ENCODE results near the gene ASF1B.

The ASF1B gene

GRCh38 chr19:14081797-14082674 is 54.4 kb downstream of the ASF1B start:
- no peak for TF ChIP-seq CTCF (IDR thresholded peaks at IDR 0.05; ENCODE audit: extremely low read depth, insufficient read depth, missing control alignments)
- in situ Hi-C loops (cut with MboI; ENCODE audit: low pct_unique_long_range_greater_than_20kb, low sequenced_read_pairs, unreplicated experiment), result no loop called here
- DNase-seq (ENCODE audit: low spot score), result peak; percentile 76

DNA sequence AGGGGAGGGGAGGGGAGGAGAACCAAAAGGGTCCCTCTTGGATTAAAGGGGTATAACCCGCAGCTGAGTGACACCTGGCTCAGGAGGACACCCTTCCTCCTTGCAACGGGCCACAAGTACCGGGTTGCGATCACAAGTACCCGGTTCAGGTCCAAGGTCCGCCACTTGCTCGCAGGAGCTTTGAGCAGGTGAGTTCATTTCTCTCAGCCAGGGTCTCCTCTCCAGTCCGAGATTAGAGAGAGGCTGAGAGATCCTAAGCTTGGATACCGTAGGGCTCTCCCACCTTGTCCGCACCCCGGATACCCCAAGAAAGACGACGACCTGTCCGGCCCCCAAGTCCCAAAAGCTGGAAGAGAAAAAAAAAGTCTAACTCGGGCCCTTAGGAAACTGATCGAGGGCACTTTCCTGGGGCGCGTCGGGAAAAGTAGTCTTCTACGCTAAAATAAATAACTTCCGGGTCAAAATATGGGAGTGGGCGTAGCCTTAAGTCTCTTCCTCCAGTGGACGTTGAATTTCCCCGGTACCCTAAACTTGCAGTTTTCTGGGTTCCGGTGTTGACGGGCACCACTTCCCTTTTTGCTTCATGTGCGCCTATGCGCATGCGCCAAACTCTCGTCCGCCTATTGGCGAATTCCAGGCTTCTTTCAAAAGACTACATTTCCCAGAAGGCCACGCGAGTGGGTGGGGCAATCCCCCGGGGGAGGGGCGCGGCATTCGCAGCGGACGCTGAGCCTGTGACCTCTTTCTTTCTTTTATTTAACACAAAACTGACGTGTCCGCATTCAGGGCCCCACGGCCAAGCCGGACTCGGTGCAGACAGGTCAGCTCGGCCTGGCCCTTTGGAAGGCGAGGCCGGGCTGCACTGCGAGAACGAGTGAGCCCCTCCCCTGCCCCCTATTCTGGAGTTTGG is 55.2 kb downstream of the ASF1B start:
- no peak for TF ChIP-seq CTCF (IDR thresholded peaks at IDR 0.05; ENCODE audit: extremely low read depth, insufficient read depth, missing control alignments)
- DNase-seq (ENCODE audit: low spot score), result peak; percentile 99
- in situ Hi-C loops (cut with MboI; ENCODE audit: low pct_unique_long_range_greater_than_20kb, low sequenced_read_pairs, unreplicated experiment), result no loop called here

GRCh38 chr19:14078411-14078810 is 58.0 kb downstream of the ASF1B start:
- TF ChIP-seq CTCF (IDR thresholded peaks at IDR 0.05; ENCODE audit: extremely low read depth, insufficient read depth, missing control alignments), result no peak
- in situ Hi-C loops (cut with MboI; ENCODE audit: low pct_unique_long_range_greater_than_20kb, low sequenced_read_pairs, unreplicated experiment), result loop anchor here (10.0 kb wide), 1 partner anchor 204 kb away; the partner anchor contains the start of gene NANOS3
- DNase-seq (ENCODE audit: low spot score), result no peak

- in situ Hi-C loops (cut with MboI; ENCODE audit: low pct_unique_long_range_greater_than_20kb, low sequenced_read_pairs, unreplicated experiment), result loop anchor here (10.0 to 25.0 kb wide), 2 partner anchors 199 to 487 kb away; partner anchors contain the start of gene NANOS3
- TF ChIP-seq CTCF (IDR thresholded peaks at IDR 0.05; ENCODE audit: extremely low read depth, insufficient read depth, missing control alignments), result no peak
- DNase-seq (ENCODE audit: low spot score), result peak; percentile 41
Measured at GRCh38 chr19:14073925-14074838, 62.2 kb downstream of the ASF1B start.

DNA sequence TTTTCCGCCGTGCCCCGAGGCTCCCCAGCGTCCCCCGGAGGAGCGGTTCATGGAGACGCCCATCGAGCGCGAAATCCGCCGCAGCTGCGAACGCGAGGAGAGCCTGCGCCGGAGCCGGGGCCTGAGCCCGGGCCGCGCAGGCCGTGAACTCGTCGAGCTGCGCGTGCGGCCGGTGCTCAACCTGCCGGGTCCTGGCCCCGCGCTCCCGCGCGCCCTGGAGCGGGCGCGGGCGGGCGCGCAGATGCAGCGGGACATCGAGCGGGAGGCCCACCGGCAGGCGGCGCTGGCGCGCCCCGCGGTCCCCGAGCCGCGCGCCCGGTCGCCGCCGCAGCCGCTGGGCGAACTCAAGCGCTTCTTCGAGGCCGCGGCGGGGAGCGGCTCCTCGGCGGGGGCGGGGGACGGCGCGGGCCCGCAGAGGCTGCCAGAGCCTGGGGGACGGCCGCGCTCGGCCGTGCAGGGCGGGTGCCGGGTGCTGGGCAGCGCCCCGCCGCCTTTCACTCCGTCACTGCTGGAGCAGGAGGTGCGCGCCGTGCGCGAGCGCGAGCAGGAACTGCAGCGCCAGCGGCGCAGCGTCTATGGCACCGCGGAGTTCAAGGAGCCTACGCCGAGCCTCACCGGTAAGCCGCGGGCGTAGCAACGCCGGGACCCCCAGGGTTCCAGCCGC is 63.0 kb downstream of the ASF1B start:
- peak; percentile 88 for TF ChIP-seq CTCF (IDR thresholded peaks at IDR 0.05; ENCODE audit: extremely low read depth, insufficient read depth, missing control alignments)
- DNase-seq (ENCODE audit: low spot score), result peak; percentile 92
- in situ Hi-C loops (cut with MboI; ENCODE audit: low pct_unique_long_range_greater_than_20kb, low sequenced_read_pairs, unreplicated experiment), result loop anchor here (10.0 to 25.0 kb wide), 2 partner anchors 199 to 486 kb away; partner anchors contain the start of gene NANOS3
